Lung (tissue), 12 donors: ENCODE data around the gene VEGFB. TPM values are rescaled to one million over a fixed set of nuclear protein-coding genes. Genes with fewer than 3 reads are reported as not detected.

Source experiments
- ATAC-seq: fragments of 200-7000 bp; cut with Tn5 transposase; one replicate; pipeline ENCODE4 v1.9.1; 2020; ENCODE audit warnings: moderate number of reproducible peaks; ENCODE audit not compliant: insufficient read depth, low FRiP score
- DNase-seq, 3 donors: peaks; one replicate each; pipeline ENCODE4 v3.0.0-alpha.2; 2013 to 2017
- H3K27ac ChIP-seq, 2 donors: one replicate each; pipeline ENCODE4 v1.5.1; 2013; ENCODE audit warnings: mild to moderate bottlenecking in 2 of 2, moderate library complexity in 2 of 2, control low read depth in 1 of 2, inconsistent platforms in 1 of 2, low read depth in 1 of 2, low read length in 1 of 2
- H3K27me3 ChIP-seq, 3 donors: one replicate each; pipeline ENCODE4 v1.5.1; 2013; ENCODE audit warnings: low read length in 2 of 3; ENCODE audit not compliant: control insufficient read depth in 3 of 3, insufficient read depth in 3 of 3
- H3K36me3 ChIP-seq, 4 donors: one replicate each; pipeline ENCODE4 v1.5.1; 2013; ENCODE audit warnings: low read length in 4 of 4, mild to moderate bottlenecking in 1 of 4, moderate library complexity in 1 of 4; ENCODE audit not compliant: control insufficient read depth in 4 of 4, insufficient read depth in 4 of 4
- H3K4me1 ChIP-seq, 5 donors: one replicate each; pipeline ENCODE4 v1.5.1; 2013; ENCODE audit warnings: low read length in 5 of 5, mild to moderate bottlenecking in 2 of 5, moderate library complexity in 1 of 5; ENCODE audit not compliant: control insufficient read depth in 5 of 5, insufficient read depth in 5 of 5
- H3K4me3 ChIP-seq: one replicate; pipeline ENCODE4 v1.5.1; 2013; ENCODE audit warnings: mild to moderate bottlenecking, control low read depth, moderate library complexity
- H3K9ac ChIP-seq, 2 donors: one replicate each; pipeline ENCODE4 v1.5.1; 2013; ENCODE audit warnings: low read length in 2 of 2, control low read depth in 1 of 2; ENCODE audit not compliant: insufficient read depth in 1 of 2
- H3K9me3 ChIP-seq, 4 donors: one replicate each; pipeline ENCODE4 v1.5.1; 2013; ENCODE audit warnings: low read length in 3 of 4, mild to moderate bottlenecking in 1 of 4, moderate library complexity in 1 of 4; ENCODE audit not compliant: control insufficient read depth in 4 of 4, insufficient read depth in 3 of 4
- CTCF ChIP-seq: IDR thresholded peaks from 2 replicates; pipeline ENCODE4 v1.5.1; 2012; ENCODE audit warnings: mild to moderate bottlenecking; ENCODE audit errors: control extremely low read depth, extremely low read depth
- WGBS, 2 donors: extraction: QIAGEN DNeasy Blood & Tissue Kit; methylation state at CpG; one replicate each; pipeline ENCODE4 v1.1.7; 2013; 5-methylcytosine and 5-hydroxymethylcytosine counted together
- polyA plus RNA-seq, 2 donors: library from polyadenylated mRNA; stranded (reverse); fragments of 200-250 nt; gene quantifications; one replicate each; pipeline ENCODE4 v1.2.1, GENCODE V29; 2013
- total RNA-seq, 2 donors: library from RNA; depleted of rRNA in 1 of 2; stranded (reverse); fragments of >200 nt in 1 of 2; gene quantifications; one replicate each; pipeline ENCODE4 v1.2.1, GENCODE V29; 2014 to 2021
- donor health status: control.
- donor health status: control.
- donor health status: Bipolar disorder and iron deficiency.
- donor health status: healthy.
- donor health status: DM: yes; HTN: yes; CAD: no.

VEGFB gene
- total and polyA plus RNA-seq, 4 donors, result 37.8 to 124 (median 79.4) TPM

- peak in 2 of 3 donors; percentile 73 to 81 for DNase-seq
- Histone ChIP-seq H3K4me3 (no peak overlapping the region), H3K4me1 (peaks cover 0 to 28% (median 8%) of the 10 kb centered on the region in 5 donors), H3K9me3 (no peaks in the 10 kb centered on the region), H3K27ac (peak overlapping the region; percentile 96 to 99), H3K9ac (no peak overlapping the region), H3K36me3 (peaks cover 2 to 33% (median 12%) of the 10 kb centered on the region in 4 donors), H3K27me3 (no peaks in the 10 kb centered on the region)
- WGBS, 2 donors, result 28 to 30% methylated on average over 23 of the region's 23 CpGs
- no peak for TF ChIP-seq CTCF
- ATAC-seq, result no peak
Observed at GRCh38 chr11:64268025-64268892, 33.9 kb downstream of the VEGFB start.

DNA sequence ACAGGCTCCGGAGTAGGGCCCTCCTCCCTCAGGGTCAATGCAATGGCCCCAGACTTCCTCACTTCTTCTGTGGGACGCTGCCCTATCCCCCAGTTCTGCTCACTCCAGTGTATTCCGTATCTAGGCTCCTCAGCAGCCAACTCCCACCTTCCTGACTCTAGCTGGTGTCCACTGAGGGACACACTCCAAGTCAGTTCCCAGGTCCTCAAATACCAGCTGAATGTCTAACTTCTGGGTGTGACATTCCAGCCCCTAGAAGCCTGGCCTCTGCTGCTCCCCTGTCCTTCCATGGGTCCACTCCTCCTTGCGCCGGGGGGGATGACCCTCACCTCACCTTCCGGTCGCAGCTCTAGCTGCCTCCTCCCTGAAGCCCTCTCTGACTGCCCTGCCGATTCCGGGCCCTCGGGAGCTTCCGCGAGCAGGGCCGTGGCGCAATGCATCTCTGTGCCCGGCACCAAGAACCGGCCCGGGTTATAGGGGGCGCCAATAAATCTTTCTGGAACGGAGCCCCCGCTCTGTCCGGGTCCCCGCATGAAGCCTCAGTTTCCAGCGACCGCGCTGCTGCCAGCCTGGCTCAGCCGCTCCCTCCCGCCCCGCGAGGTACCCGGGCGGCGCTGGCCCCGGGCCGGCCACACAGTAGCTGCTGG, 34.6 kb downstream of the VEGFB start:
- 1 to 2% methylated on average over 29 to 34 of the region's 34 CpGs for WGBS, 2 donors
- ATAC-seq, result peak; percentile 2
- TF ChIP-seq CTCF, result no peak
- Histone ChIP-seq H3K36me3 (peaks cover 2 to 26% (median 11%) of the 10 kb centered on the region in 4 donors), H3K4me1 (peaks cover 0 to 28% (median 8%) of the 10 kb centered on the region in 5 donors), H3K9me3 (no peaks in the 10 kb centered on the region), H3K27ac (peak overlapping the region; percentile 96 to 99), H3K4me3 (peak overlapping the region; percentile 39), H3K27me3 (no peaks in the 10 kb centered on the region), H3K9ac (peak overlapping the region; percentile 25 to 63)
- peak; percentile 55 to 65 (median 64) for DNase-seq

- Histone ChIP-seq H3K9me3 (no peaks in the 10 kb centered on the region), H3K9ac (peak overlapping the region; percentile 26 to 87), H3K4me3 (peak overlapping the region; percentile 59), H3K4me1 (peaks cover 0 to 28% (median 8%) of the 10 kb centered on the region in 5 donors), H3K27ac (peak overlapping the region; percentile 96 to 99), H3K36me3 (peaks cover 0 to 20% (median 11%) of the 10 kb centered on the region in 4 donors), H3K27me3 (no peaks in the 10 kb centered on the region)
- peak; percentile 87 for ATAC-seq
- WGBS, 2 donors, result 0% methylated on average over 55 to 58 of the region's 58 CpGs
- DNase-seq, result peak; percentile 99 to 100 (median 100)
- TF ChIP-seq CTCF, result no peak
Observed at GRCh38 chr11:64269540-64270220, 35.3 kb downstream of the VEGFB start.
